GM12878 (cell line): ENCODE measurements around the gene ODR4.

Experiments
- CREB1 ChIP-seq: IDR thresholded peaks from 2 replicates; pipeline ENCODE4 v1.6.1; 2012; ENCODE audit warnings: low read depth, mild to moderate bottlenecking, inconsistent platforms
- MXI1 ChIP-seq: fragments of 150-350 bp; IDR thresholded peaks from 2 replicates; pipeline ENCODE4 v1.6.1; 2011; ENCODE audit warnings: low read depth, mild to moderate bottlenecking, inconsistent platforms, low read length, improper control_type of control experiment
- NFYA ChIP-seq: IDR thresholded peaks from 2 replicates; pipeline ENCODE4 v1.6.1; 2011; ENCODE audit warnings: low read depth, mild to moderate bottlenecking, low read length, improper control_type of control experiment, borderline replicate concordance
- POLR2A ChIP-seq: IDR thresholded peaks from 2 replicates; pipeline ENCODE4 v1.6.1; 2011; ENCODE audit warnings: low read depth, mild to moderate bottlenecking, low read length
- RBBP5 ChIP-seq: fragments of 200-600 bp; sonication (generic); conservative IDR thresholded peaks from 2 replicates; pipeline ENCODE4 v1.6.1; 2016
- RCOR1 ChIP-seq: conservative IDR thresholded peaks from 2 replicates; pipeline ENCODE4 v1.6.1; 2012; ENCODE audit warnings: low read depth, low read length, improper control_type of control experiment
- SRF ChIP-seq, 2 experiments: IDR thresholded peaks; 2 replicates each; pipeline ENCODE4 v1.6.1; 2011; ENCODE audit warnings: low read depth in 2 of 2, low read length in 2 of 2, mild to moderate bottlenecking in 1 of 2, moderate library complexity in 1 of 2
- TF ChIP-seq, protein P1 (sequence below): IDR thresholded peaks from 2 replicates; pipeline ENCODE4 v1.6.1; 2011; ENCODE audit warnings: low read depth, mild to moderate bottlenecking, low read length, moderate library complexity, borderline replicate concordance; ENCODE audit errors: extremely low read depth
- TF ChIP-seq, protein P2 (sequence below), 3 experiments: IDR thresholded peaks in 2 of 3; conservative IDR thresholded peaks in 1 of 3; 2 replicates each; pipeline ENCODE4 v1.5.1; 2011; ENCODE audit warnings: low read depth in 3 of 3, low read length in 3 of 3, mild to moderate bottlenecking in 3 of 3, control low read depth in 2 of 3, moderate library complexity in 2 of 3, inconsistent platforms in 1 of 3, mixed read lengths in 1 of 3; ENCODE audit not compliant: control insufficient read depth in 2 of 3, insufficient read depth in 1 of 3; ENCODE audit errors: extremely low read depth in 1 of 3
- TF ChIP-seq, protein P3 (sequence below): IDR thresholded peaks from 2 replicates; pipeline ENCODE4 v1.6.1; 2011; ENCODE audit warnings: borderline replicate concordance, low read depth, mild to moderate bottlenecking, moderate library complexity, low read length; ENCODE audit not compliant: insufficient read depth, poor library complexity, severe bottlenecking

DNA sequence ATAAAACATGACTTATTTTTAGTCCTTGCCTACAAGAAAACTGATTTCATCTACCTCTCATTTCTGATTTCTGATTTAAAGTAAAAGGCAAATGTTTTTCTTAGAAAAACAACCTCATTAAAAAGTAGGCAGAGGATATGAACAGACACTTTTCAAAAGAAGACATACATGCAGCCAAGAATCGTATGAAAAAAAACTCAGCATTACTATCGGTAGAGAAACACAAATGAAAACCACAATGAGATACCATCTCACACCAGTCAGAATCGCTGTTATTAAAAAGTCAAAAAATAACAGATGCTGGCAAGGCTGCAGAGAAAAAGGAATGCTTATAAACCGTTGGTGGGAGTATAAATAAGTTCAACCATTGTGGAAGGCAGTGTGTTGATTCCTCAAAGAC is 16.2 kb downstream of the ODR4 start:
- TF ChIP-seq NFYA = no peak
- TF ChIP-seq, protein P1, sequence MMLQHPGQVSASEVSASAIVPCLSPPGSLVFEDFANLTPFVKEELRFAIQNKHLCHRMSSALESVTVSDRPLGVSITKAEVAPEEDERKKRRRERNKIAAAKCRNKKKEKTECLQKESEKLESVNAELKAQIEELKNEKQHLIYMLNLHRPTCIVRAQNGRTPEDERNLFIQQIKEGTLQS = no peak
- TF ChIP-seq RCOR1 = no peak
- TF ChIP-seq, protein P2, sequence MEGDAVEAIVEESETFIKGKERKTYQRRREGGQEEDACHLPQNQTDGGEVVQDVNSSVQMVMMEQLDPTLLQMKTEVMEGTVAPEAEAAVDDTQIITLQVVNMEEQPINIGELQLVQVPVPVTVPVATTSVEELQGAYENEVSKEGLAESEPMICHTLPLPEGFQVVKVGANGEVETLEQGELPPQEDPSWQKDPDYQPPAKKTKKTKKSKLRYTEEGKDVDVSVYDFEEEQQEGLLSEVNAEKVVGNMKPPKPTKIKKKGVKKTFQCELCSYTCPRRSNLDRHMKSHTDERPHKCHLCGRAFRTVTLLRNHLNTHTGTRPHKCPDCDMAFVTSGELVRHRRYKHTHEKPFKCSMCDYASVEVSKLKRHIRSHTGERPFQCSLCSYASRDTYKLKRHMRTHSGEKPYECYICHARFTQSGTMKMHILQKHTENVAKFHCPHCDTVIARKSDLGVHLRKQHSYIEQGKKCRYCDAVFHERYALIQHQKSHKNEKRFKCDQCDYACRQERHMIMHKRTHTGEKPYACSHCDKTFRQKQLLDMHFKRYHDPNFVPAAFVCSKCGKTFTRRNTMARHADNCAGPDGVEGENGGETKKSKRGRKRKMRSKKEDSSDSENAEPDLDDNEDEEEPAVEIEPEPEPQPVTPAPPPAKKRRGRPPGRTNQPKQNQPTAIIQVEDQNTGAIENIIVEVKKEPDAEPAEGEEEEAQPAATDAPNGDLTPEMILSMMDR (IDR thresholded peaks at IDR 0.05 in 2 of 3, conservative IDR thresholded peaks at IDR 0.05 in 1 of 3; ENCODE audit: control insufficient read depth in 2 of 3, extremely low read depth in 1 of 3, insufficient read depth in 1 of 3, low read depth in 3 of 3, low read length in 3 of 3) = no peak
- TF ChIP-seq, protein P3, sequence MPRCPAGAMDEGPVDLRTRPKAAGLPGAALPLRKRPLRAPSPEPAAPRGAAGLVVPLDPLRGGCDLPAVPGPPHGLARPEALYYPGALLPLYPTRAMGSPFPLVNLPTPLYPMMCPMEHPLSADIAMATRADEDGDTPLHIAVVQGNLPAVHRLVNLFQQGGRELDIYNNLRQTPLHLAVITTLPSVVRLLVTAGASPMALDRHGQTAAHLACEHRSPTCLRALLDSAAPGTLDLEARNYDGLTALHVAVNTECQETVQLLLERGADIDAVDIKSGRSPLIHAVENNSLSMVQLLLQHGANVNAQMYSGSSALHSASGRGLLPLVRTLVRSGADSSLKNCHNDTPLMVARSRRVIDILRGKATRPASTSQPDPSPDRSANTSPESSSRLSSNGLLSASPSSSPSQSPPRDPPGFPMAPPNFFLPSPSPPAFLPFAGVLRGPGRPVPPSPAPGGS = no peak
- no peak for TF ChIP-seq MXI1
- TF ChIP-seq POLR2A = no peak
- TF ChIP-seq CREB1 = no peak
- no peak for TF ChIP-seq SRF (IDR thresholded peaks at IDR 0.05; ENCODE audit: low read depth in 2 of 2, low read length in 2 of 2)
- no peak for TF ChIP-seq RBBP5
